HG02642 (cell line): ENCODE data around the gene ZNF646.

ENCODE experiments used
- ATAC-seq: cut with Tn5 transposase; IDR thresholded peaks from one replicate; pipeline ENCODE4 v1.9.1; 2021; ENCODE audit warnings: mild to moderate bottlenecking; ENCODE audit not compliant: unreplicated experiment, poor library complexity

ZNF646 gene

DNA sequence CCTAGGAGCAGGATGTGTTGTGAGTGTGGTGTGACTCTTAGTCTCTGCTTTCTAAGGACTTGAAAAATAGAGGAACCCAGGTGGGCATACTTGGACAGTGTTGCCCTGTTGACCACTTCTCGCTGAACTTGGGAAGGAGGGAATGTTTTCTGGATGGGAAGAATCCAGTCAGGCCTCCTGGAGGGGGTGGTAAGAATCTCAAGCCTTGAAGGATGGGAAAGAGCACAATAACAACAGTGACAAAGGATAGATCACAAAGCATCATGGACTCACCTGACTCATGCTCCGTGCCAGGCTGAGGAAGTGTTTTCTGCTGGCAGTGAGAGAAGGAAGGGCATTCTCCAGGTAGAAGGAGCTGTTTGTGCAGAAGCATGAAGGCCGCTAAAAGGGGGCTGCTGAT is 51.6 kb downstream of the ZNF646 start:
- ATAC-seq, result no peak

DNA sequence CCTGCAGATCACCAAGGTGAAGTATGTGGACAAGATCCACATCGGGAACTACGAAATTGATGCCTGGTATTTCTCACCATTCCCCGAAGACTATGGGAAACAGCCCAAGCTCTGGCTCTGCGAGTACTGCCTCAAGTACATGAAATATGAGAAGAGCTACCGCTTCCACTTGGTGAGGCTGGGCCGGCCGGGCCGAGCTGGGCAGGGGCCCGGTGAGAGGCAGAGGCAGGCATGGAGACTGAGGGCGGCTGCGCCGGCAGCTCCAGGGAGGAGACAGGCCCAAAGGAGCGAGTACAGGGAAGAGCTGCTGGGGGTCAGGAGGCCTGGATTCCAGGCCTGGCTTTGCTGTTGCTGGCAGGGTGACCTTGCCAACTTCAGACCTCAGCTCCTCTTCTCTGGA is 53.0 kb downstream of the ZNF646 start:
- ATAC-seq, result no peak

DNA sequence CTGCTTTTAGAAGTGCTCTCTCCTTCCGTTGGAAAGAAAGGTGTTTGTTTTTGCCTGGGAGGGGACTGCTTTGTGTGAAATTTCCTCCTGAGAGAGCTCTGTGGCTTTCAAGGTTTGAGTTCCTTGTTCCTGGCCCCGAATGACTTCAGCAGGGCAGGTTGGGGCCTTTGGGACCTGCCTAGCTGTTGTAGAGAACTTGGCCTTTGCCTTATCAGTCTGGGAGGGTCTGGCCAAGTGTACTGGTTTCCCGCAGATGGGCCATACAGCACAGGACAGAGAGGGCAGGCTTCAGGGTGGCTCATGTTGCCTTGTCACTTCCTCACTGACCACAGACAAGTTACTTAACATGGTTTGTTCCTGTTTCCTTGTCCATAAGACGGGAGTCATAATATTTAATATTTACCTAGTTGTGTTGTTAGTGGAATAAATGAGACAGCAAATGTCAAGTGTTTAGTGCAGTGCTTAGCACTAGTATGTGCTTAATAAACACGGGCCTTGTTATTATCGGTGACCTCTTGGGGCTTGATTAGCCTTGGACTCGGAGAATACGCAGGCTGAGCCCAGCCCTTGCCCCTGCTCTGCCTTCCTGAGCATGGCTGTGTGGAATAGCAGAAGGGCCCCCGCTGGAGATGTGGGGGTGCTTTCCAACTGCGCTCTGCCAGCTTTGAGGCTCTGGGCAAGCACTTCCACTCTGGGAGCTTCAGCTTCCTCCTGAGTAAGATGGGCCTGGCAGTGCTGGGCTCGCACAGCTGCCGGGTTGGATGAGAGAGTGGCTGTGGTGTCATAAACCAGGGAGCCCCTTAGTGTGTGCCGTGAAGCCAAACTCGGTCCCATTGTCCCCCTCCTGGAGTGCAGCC is 54.7 kb downstream of the ZNF646 start:
- no peak for ATAC-seq

- ATAC-seq, result no peak
These were observed 55.5 kb downstream of the ZNF646 start for GRCh38 chr16:31129568-31130335.

- ATAC-seq, result no peak
These were observed 56.2 kb downstream of the ZNF646 start for GRCh38 chr16:31130336-31130891.

- ATAC-seq, result no peak
These were observed 56.7 kb downstream of the ZNF646 start for GRCh38 chr16:31130899-31131298.

DNA sequence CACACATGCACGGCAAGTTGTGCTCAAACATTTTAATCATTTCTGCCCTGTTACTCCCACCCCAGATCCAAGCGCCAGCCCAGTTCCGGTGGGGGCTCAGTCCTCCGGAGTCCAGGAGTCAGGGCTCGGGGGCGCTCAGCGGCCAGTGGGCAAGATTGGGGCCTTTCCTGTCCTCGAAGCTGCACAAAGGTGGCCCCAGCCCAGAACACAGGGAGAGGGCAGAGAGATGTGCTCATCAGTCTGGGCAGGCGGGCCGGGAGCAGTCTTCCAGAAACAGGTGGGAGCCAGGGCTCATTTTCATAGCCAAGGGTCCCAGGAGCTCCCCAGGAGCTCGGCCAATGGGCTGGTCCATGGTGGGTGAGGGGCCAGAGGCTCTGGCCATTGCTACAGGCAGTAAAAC is 57.2 kb downstream of the ZNF646 start:
- no peak for ATAC-seq

DNA sequence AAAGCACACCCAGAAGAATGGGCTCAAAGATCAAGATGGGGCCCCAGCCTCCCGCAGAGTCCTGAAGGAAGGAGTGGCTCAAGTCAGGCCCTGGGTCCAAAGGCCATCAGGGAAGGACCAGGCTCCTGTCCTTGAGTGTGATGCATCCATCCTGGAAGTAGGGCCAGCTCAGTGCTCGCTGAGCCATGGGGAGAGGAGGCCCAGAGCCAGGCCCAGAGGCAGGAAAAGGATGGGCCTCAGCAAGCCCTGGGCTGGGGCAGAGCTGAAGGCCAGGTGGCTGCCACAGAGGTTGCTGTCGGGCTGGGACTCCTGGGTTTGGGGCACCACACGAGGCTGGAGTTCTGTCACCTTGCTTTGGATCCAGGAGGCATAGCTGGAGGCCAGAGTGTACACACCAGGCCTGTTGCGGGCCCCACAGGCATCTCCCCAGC is 57.6 kb downstream of the ZNF646 start:
- no peak for ATAC-seq

- no peak for ATAC-seq
These were observed 58.2 kb downstream of the ZNF646 start for GRCh38 chr16:31132303-31132979.

DNA sequence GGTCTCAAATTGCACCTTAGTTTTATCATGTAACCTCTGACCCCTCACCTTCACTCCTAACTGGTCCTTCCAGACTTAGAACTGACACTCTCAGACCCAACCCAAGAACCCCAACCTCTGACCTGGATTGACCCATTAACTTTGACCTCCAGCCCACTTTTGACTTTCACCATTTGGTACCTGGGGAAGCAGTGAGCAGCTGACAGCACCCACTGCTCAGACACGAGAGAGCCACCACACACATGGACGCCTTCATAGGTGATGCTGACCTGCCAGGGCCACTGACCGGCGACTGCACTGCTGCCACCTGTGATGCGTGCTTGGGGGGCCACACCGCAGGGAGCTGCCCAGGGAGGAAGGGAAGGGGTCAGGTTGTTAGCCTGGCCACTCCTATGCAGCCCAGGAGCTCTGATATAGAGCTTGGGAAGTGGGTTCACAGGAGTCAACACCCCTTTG is 58.9 kb downstream of the ZNF646 start:
- no peak for ATAC-seq
